ENCODE measurements around the gene ZW10. TPM values are rescaled to one million over a fixed set of nuclear protein-coding genes. Genes with fewer than 3 reads are reported as not detected.

The ZW10 gene, protein sequence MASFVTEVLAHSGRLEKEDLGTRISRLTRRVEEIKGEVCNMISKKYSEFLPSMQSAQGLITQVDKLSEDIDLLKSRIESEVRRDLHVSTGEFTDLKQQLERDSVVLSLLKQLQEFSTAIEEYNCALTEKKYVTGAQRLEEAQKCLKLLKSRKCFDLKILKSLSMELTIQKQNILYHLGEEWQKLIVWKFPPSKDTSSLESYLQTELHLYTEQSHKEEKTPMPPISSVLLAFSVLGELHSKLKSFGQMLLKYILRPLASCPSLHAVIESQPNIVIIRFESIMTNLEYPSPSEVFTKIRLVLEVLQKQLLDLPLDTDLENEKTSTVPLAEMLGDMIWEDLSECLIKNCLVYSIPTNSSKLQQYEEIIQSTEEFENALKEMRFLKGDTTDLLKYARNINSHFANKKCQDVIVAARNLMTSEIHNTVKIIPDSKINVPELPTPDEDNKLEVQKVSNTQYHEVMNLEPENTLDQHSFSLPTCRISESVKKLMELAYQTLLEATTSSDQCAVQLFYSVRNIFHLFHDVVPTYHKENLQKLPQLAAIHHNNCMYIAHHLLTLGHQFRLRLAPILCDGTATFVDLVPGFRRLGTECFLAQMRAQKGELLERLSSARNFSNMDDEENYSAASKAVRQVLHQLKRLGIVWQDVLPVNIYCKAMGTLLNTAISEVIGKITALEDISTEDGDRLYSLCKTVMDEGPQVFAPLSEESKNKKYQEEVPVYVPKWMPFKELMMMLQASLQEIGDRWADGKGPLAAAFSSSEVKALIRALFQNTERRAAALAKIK
- 15.1 and 19.0 TPM in 2 replicates for total RNA-seq

DNA sequence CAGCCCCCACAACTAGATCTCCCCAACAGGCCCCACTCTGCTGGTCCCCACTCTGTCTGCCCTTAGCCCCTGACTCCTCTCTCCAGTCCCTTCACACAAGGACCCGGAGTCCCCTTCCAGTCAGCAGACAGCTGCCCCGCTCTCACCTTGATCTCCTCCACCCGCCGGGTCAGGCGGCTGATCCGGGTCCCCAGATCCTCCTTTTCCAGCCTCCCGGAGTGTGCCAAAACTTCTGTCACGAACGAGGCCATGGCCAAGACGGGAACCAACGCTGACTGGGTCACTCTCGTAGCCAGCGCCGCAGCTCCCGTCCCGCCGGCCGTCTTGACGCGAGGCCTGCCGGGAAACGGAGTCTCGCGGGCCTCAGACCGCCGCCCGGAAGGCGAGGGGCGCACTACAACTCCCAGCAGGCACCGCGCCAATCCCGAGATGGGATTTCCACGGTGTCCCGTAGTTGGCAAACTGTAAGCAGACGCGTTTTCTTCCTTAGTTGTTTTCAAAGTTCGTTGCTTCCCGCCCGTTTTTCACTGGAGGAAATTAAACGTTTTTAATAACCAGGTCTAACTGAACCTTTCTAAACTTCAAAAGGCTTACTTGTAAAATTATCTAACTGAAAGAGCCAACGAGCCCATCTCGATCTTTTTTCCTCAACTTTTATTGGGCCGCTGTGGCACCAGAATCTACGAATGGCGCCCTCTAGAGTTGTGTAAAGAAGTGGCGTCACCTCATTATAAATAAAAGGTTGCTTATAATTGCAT, at the start of gene ZW10:
Gene ZW10, minus strand, starts transcription at position 277 of the 758 bp plus-strand sequence. Its CDS starts 26 bp downstream, at position 251.

GRCh38 chr11:113779496-113779895, 6.0 kb upstream of the ZW10 start, which contains the start of gene CLDN25:
CLDN25 (plus strand) TSS chr11:113779796; CDS start chr11:113779796, 0 bp downstream.

DNA sequence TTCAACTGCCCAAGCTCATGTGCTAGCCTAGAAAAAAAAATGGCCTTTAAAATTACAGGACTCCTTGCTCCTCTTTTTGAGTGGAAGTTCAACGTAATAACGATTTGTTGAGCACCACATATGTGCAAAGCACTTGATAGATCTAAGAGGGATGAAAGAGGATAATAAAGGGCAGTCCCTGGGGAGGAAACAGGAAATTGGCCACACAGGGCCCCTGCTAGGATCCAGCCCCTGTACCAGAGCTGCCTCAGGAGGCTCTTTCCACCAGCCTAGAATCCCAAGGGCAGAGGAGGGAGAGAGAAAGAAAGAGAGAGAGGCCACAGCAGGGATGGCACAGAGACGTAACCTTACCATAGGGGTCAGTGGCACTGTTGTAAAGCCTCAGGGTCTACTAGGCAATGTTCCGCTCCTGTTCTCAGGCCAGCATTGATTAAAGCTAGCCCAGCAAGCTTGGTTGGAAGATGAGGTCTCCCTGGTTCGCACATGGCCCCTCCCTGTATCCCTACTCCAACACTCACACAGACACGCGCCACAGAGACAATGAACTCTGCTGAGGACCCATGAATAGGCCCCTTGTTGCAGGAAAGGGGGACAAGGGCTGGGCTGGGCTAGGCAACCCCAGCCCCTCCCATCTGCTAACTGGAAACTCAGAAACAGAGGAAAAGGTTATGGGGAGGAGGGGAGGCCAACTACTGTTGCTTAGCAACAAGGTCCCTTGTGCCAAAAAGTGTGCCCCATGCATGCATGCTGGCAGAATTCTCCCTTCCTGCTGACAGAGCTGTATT, 67.4 kb downstream of the ZW10 start, which contains the start of gene TMPRSS5:
Gene TMPRSS5, minus strand, starts transcription at position 438 of the 785 bp plus-strand sequence. Its CDS starts 84 bp downstream, at position 354.

Other genes starting within 250 kb of the ZW10 start
- 0.07 TPM in 2 replicates for gene TMPRSS5, start 67.4 kb downstream of the ZW10 start, total RNA-seq
- gene CLDN25, start 6.1 kb upstream of the ZW10 start, total RNA-seq: not detected in 2 replicates
- 34.3 and 38.1 TPM in 2 replicates for gene USP28, start 101.9 kb upstream of the ZW10 start, total RNA-seq
- gene HTR3B, start 131.1 kb upstream of the ZW10 start, total RNA-seq: not detected in 2 replicates
- not detected in 2 replicates for gene HTR3A, start 201.4 kb upstream of the ZW10 start, total RNA-seq